Effector memory CD8-positive, alpha-beta T cell (primary cell): ENCODE data around the gene DVL1.
"Not testable (repeated sequence)": the region's sequence is repeated elsewhere in the genome, so short reads cannot be mapped to it uniquely, and the experiment has no call there.

Source experiments
- ATAC-seq: fragments of 150-1000 bp; cut with Tn5 transposase; replicated peaks from 2 replicates; pipeline ENCODE4 v1.10.0; 2021; ENCODE audit warnings: mild to moderate bottlenecking, moderate library complexity
- DNase-seq, 3 experiments: peaks; one replicate each; pipeline ENCODE4 v3.0.0; 2021
- H3K27ac Mint-ChIP-seq, 2 donors: one replicate each; pipeline ENCODE4 v1.8.0; 2022; ENCODE audit warnings: mild to moderate bottlenecking in 2 of 2, mixed read lengths in 2 of 2, moderate library complexity in 2 of 2
- H3K27me3 Mint-ChIP-seq, 2 donors: one replicate each; pipeline ENCODE4 v1.8.0; 2022; ENCODE audit warnings: mixed read lengths in 2 of 2
- H3K36me3 Mint-ChIP-seq: one replicate; pipeline ENCODE4 v1.8.0; 2022; ENCODE audit warnings: mild to moderate bottlenecking, moderate library complexity, mixed read lengths; ENCODE audit not compliant: insufficient read depth
- H3K4me1 Mint-ChIP-seq, 2 donors: one replicate each; pipeline ENCODE4 v1.8.0; 2022; ENCODE audit warnings: low read depth in 2 of 2, mixed read lengths in 2 of 2
- H3K4me3 Mint-ChIP-seq, 2 donors: one replicate each; pipeline ENCODE4 v1.8.0; 2022; ENCODE audit warnings: mild to moderate bottlenecking in 2 of 2, mixed read lengths in 2 of 2, moderate library complexity in 2 of 2
- H3K9me3 Mint-ChIP-seq, 2 donors: one replicate each; pipeline ENCODE4 v1.8.0; 2022; ENCODE audit warnings: mixed read lengths in 2 of 2

Gene DVL1

DNA sequence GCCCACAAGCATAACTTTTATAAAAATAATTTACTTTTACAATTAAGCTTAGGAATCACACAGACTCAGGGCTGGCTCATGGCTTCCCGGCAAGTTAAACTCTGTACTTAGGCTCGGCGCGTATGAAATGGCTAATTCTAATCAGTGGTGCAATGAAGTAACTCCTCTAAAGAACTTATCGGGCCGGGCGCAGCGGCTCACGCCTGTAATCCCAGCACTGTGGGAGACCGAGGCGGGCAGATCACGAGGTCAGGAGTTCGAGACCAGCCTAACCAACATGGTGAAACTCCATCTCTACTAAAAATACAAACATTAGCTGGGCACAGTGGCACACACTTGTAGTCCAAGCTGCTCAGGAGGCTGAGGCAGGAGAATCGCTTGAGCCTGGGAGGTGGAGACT lies 20.9 kb upstream of the DVL1 start:
- H3K27me3 Mint-ChIP-seq, ATAC-seq, H3K27ac Mint-ChIP-seq, H3K9me3 Mint-ChIP-seq, DNase-seq: not testable (repeated sequence)
- Mint-ChIP-seq H3K36me3 (peaks cover 27% of the 10 kb centered on the region), H3K4me3 (peak overlapping the region in 1 of 2 donors; percentile 34), H3K4me1 (peaks cover 10 to 13% of the 10 kb centered on the region in 2 donors)

DNA sequence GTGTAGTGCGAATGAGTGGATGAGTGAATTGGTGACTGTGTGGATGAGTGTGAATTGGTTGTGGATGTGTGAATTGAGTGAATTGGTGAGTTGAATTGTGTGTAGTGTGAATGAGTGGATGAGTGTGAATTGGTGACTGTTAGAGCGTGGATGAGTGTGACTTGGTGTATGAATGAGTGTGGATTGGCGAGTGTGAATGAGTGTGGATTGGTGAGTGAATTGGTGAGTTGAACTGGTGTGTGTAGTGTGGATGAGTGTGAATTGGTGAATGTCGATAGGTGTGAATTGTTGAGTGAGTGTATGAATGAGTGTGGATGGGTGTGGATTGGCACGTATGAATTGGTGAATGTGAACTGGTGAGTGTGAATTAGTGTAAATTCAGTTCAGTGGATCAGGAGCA lies 18.1 kb upstream of the DVL1 start:
- no peaks in the 10 kb centered on the region for H3K9me3 Mint-ChIP-seq
- no peak overlapping the region for H3K4me3 Mint-ChIP-seq
- H3K27me3 Mint-ChIP-seq: no peaks in the 10 kb centered on the region
- ATAC-seq (no peak), DNase-seq (no peak)
- H3K27ac Mint-ChIP-seq: no peak overlapping the region
- H3K36me3 Mint-ChIP-seq: peaks cover 20% of the 10 kb centered on the region
- H3K4me1 Mint-ChIP-seq: peaks cover 3 to 5% of the 10 kb centered on the region in 2 donors

DNA sequence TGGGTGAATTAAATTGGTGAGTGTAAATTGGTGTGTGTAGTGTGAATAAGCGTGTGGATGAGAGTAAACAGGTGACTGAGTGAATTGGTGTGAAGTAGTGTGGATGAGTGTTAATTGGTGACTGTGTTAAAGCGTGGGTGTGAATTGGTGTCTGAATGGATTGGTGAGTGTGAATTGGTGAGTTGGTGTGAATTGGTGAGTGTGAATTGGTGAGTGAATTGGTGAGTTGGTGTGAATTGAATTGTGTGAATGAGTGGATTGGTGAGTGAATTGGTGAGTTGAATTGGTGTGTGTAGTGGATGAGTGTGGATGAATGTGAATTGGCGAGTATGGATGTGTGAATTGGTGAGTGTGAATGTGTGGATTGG lies 17.5 kb upstream of the DVL1 start:
- Mint-ChIP-seq H3K27ac (no peak overlapping the region), H3K4me3 (no peak overlapping the region), H3K36me3 (peaks cover 13% of the 10 kb centered on the region), H3K9me3 (no peaks in the 10 kb centered on the region), H3K27me3 (no peaks in the 10 kb centered on the region), H3K4me1 (peaks cover 0 to 2% of the 10 kb centered on the region in 2 donors)
- ATAC-seq (no peak), DNase-seq (no peak)

DNA sequence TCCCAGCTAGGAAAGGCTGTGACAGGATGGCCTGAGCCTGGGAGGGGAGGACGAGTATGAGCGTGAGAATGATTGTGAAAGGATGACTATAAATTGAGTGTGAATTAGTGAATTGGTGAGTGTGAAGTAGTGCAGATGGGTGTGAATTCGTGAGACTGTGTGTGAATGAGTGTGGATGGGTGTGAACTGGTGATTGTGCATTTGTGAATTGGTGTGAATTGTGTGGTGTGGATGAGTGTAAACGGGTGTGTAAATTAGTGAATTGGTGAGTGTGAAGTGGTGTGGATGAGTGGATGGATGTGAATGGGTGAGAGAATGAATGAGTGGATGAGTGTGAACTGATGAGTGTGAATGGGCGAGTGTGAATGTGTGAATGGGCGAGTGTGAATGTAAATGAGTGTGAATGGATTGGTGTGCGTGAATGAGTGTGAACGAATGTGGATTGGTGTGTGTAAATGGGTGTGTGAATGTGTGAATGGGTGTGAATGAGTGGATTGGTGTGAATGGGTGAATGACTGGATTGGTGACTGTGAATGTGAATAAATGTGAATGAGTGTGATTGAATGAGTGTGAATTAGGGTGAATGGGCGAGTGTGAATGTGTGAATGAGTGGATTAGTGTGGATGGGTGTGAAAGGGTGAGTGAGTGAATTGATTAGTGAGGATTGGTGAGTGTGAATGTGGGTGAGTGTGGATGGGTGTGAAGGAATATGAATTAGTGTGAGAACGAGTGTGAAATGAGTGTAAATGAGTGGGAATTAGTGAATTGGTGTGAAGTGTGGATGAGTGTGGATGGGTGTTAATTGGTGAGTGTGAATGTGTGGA lies 16.9 kb upstream of the DVL1 start:
- Mint-ChIP-seq H3K27ac (no peak overlapping the region), H3K4me1 (no peaks in the 10 kb centered on the region), H3K4me3 (no peak overlapping the region), H3K27me3 (peaks cover 1 to 4% of the 10 kb centered on the region in 2 donors), H3K9me3 (no peaks in the 10 kb centered on the region), H3K36me3 (peaks cover 7% of the 10 kb centered on the region)
- ATAC-seq (no peak), DNase-seq (no peak)

DNA sequence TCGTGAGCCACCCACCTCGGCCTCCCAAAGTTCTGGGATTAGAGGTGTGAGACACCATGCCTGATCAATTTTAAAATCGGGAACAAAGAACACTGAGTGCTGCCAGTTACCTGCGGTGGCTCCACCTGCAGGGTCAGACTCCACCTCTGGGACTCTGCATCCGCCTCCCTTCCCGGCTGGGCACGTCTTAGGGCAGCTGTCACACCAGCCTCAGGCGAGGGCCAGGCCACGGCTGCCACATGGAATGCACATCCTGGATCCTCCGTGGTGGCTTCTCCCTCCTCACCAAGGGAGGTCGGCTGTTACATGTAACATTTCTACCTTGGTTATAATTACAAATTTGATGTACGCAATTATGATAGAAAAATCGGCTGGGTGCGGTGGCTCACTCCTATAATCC lies 15.0 kb upstream of the DVL1 start:
- peaks cover 6 to 15% of the 10 kb centered on the region in 2 donors for H3K27me3 Mint-ChIP-seq
- H3K36me3 Mint-ChIP-seq: peaks cover 1% of the 10 kb centered on the region
- DNase-seq (no peak), ATAC-seq (no peak)
- H3K9me3 Mint-ChIP-seq: no peaks in the 10 kb centered on the region
- peaks cover 0 to 6% of the 10 kb centered on the region in 2 donors for H3K4me1 Mint-ChIP-seq
- no peak overlapping the region for H3K27ac Mint-ChIP-seq
- H3K4me3 Mint-ChIP-seq: no peak overlapping the region

DNA sequence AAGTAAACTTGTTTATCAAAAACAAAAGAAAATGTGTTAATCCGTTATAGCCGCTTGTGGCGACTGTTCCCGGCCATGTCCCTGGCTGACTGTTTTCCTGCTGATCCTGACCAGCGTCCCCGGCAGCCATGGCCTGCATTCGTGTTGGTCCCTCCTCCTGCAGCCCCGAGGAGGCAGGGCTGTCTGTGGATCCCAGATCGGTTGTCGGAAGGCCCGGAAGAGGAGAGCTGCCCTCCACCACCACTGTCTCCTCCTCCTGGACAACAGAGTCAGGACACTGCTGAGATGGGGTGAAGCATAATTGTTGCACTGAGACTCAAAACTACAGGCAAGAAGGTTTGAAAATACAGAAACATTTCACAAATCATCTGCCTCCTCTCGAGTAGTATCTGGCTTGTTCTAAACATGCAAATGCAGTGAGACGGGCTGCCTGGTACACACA lies 12.8 kb upstream of the DVL1 start:
- DNase-seq (no peak), ATAC-seq (no peak)
- Mint-ChIP-seq H3K4me1 (peaks cover 0 to 8% of the 10 kb centered on the region in 2 donors), H3K36me3 (no peaks in the 10 kb centered on the region), H3K9me3 (no peaks in the 10 kb centered on the region), H3K27me3 (peaks cover 20 to 37% of the 10 kb centered on the region in 2 donors), H3K27ac (no peak overlapping the region), H3K4me3 (no peak overlapping the region)

DNA sequence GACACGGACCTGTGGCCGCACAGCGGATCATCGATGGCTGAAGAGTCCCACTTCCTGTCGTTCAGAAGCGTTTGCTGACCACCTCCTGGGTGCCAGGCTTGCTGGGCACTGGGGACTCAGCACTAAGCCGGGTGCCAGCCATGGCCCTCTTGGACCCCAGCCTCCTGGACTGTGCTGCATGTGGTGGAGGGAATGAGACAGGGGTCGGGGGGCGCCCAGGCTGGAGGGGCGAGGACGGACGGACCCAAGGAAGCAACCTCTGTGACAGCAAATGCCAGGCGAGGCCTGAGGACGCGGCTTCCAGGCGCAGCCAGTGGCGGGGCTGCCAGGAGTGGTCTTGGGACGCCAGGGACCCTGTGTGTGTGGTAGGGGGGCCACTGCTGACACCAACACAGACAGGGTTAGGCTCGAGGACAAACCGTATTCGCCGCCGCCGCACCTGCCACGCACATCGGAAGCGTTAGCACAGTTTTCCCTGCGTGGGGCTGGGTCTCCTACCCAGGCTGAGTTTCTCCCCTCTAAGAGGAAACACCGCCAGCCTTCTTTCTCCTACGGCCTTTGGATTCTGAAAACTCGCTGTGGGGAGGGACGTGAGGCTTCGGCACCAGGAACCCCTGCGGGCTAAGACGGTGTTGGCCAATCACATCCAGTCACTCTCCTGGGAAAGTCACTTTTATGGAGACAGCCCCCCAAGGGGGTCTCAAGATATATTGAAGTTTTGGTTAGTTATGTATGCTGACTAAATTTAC lies 12.2 kb upstream of the DVL1 start:
- peaks cover 20 to 41% of the 10 kb centered on the region in 2 donors for H3K27me3 Mint-ChIP-seq
- no peak overlapping the region for H3K27ac Mint-ChIP-seq
- no peaks in the 10 kb centered on the region for H3K36me3 Mint-ChIP-seq
- peaks cover 0 to 8% of the 10 kb centered on the region in 2 donors for H3K4me1 Mint-ChIP-seq
- DNase-seq (no peak), ATAC-seq (no peak)
- H3K9me3 Mint-ChIP-seq: no peaks in the 10 kb centered on the region
- H3K4me3 Mint-ChIP-seq: no peak overlapping the region

DNA sequence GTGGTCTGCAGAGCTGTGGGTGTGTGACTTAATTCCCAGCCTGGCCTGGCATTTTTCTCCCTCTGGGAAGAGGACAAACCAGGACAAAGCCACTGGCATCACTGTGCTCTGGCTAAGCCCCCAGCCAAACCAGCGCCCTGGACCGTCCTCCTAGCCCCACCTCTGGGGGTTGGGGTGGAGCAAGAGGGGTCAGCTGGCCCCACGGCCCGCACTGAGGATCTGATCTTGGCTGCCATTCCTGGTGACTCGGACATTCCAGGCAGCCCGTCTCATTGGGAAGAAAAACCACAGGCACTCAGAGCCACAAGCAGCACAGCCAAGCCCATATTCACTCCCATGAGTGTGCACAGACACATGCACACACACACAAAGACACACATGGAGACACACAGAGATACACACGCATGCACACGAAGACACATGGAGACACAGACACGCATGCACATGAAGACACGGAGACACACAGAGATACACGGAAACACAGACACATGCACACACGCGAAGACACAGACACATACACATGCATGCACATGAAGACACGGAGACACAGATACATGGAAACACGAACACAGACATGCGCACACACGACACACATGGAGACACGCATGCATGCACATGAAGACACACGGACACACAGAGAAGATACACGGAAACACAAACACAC lies 11.4 kb upstream of the DVL1 start:
- Mint-ChIP-seq H3K36me3 (no peaks in the 10 kb centered on the region), H3K27me3 (peaks cover 20 to 41% of the 10 kb centered on the region in 2 donors), H3K9me3 (no peaks in the 10 kb centered on the region), H3K27ac (no peak overlapping the region), H3K4me3 (no peak overlapping the region), H3K4me1 (peaks cover 0 to 8% of the 10 kb centered on the region in 2 donors)
- no peak for ATAC-seq
- DNase-seq: no peak

DNA sequence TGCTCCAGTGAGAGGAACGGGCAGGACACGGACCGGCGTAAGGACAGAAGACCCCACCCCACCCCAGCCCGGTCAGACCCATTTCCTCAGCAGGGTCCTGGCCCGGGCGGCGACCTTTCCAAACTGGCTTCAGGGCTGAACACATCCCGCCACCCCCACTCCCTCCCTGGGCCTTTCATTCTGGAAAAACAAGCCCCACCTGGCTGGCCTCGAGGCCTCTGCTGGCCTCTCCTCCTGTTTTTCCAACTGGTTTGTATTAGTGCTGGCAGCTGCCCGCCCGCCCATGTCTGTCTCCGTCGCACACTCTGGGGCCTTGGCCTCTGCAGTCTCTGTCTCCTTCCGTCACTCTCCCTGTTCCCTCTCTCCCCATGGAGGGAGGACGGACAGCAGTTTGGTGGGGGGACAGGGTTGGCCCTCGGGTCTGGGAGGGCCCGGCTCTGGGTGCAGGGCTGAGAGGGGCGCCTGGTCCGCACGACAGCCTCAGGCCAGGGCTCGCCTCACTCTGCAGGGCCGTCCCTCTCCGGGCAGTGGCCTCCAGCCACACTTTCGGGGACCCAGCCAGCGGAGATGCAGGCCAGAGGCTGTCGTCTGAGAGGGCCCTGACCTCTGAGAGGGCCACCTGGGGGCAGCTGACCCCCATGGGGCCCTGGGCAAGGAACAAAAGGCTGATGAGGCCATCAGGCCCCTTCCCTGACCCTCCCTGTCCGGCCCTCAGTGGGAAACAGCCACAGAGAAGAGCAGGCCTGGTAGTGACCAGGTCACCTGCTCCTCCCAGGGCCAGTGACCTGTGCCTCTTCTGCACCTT lies 10.6 kb upstream of the DVL1 start:
- Mint-ChIP-seq H3K27me3 (peaks cover 20 to 41% of the 10 kb centered on the region in 2 donors), H3K4me3 (no peak overlapping the region)

DNA sequence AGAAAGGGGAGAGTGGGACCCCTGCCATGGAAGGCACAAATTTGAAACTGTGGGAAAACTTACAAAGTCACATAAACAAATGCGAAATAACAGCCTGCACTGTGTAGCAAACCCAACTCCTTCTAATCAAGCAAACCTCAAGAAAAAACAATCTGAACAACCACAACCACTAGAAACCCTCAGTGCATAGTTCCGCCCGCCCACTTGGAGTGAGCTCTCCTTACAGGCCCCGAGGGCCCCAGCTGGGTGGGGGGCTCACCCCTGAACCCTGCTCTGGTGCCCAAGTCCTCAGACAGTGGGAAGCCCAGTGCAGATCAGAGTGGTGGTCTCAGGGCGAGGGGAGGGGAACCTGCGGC lies 10.1 kb upstream of the DVL1 start:
- H3K27me3 Mint-ChIP-seq: peaks cover 20 to 43% of the 10 kb centered on the region in 2 donors
- no peaks in the 10 kb centered on the region for H3K9me3 Mint-ChIP-seq
- ATAC-seq (peak; percentile 42), DNase-seq (no peak)
- peaks cover 2% of the 10 kb centered on the region for H3K36me3 Mint-ChIP-seq
- no peak overlapping the region for H3K4me3 Mint-ChIP-seq
- peaks cover 0 to 8% of the 10 kb centered on the region in 2 donors for H3K4me1 Mint-ChIP-seq
- no peak overlapping the region for H3K27ac Mint-ChIP-seq

More for the DNA sequence above, 10.6 kb upstream of the DVL1 start:
- Mint-ChIP-seq H3K9me3 (no peaks in the 10 kb centered on the region), H3K27ac (no peak overlapping the region), H3K36me3 (no peaks in the 10 kb centered on the region), H3K4me1 (peaks cover 0 to 8% of the 10 kb centered on the region in 2 donors)
- DNase-seq (no peak), ATAC-seq (no peak)

DNA sequence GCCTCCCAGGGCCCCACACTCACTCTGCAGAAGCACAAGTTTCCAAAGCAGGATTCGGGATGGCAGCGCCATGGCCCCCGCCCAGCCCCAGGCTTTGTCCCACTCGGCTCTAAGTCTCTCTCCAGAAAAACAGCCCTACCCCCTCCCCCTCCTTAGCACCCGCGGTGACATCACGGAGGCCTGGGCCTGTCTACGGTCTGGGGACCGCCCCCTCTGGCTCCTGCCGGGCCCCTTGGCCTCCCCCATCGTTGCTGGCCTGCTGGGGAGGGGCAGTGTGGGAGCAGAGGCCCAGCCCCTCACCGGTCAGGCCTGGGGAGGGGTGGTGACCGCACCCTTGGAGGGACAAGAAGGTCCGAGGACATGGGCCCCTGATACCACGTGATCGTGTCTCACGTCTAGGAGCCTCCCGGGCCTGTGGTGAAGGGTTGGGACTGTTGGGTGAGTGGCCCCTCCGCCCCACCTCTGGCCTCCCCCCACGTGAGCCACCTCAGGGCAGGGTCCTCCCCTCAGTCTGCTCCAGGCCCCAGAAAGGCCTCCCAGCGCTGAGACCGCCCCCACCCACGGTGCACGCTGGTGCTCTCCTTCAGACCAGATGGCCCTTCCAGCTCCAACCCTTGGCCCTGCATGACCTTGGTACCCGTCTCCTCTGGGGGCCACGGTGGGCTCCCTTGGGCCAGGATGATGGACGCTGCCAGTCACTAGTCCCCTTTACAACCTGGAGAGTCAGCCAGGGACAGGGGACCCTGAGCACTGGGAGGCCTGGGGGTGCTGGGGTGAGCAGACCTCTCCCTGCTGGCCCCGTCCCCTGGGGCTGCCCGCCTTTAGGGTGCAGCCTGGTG lies 9.4 kb upstream of the DVL1 start, which contains the start of gene MXRA8:
MXRA8 (minus strand) TSS at position 123 of the 839 bp plus-strand sequence; CDS start at position 72, 51 bp downstream.
- no peak for ATAC-seq
- DNase-seq: no peak
- Mint-ChIP-seq H3K4me3 (no peak within 1 kb of the TSS), H3K9me3 (no peaks in the 10 kb centered on the region), H3K4me1 (peaks cover 0 to 8% of the 10 kb centered on the region in 2 donors), H3K27me3 (peaks cover 20 to 50% of the 10 kb centered on the region in 2 donors), H3K27ac (no peak within 1 kb of the TSS), H3K36me3 (peaks cover 4% of the 10 kb centered on the region)

DNA sequence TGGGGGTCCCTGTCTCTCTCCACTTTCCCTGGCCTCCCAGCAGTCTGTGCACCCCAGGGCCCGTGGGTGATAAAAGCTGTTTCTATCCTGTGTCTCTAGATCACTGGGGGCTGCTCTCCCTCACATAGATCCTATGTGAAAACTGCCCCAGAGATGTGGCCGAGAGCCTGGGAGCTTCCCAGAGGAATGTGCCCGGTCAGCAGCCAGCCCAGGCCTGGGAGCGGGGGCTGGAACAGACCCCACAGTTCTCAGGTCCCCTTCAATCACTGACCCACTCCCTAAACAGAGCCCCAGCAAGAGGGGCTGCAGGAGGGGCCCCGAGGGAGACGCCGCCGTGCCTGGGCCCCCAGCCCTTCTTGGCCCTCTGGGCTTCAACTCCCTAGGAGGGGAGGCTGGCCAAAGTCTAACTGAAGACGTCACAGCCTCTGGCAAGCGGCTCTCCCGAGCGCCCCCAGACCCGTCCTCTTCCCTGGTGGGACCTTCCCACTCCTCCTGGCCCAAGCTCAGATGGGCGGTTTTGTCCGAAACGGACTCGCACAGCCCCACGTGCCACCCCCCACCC lies 8.7 kb upstream of the DVL1 start:
- Mint-ChIP-seq H3K4me1 (peaks cover 0 to 8% of the 10 kb centered on the region in 2 donors), H3K27me3 (peaks cover 21 to 57% of the 10 kb centered on the region in 2 donors), H3K4me3 (no peak overlapping the region), H3K9me3 (no peaks in the 10 kb centered on the region), H3K36me3 (peaks cover 4% of the 10 kb centered on the region), H3K27ac (no peak overlapping the region)
- DNase-seq: no peak
- ATAC-seq: no peak
